HG02623 (cell line): Measurements from ENCODE around the gene SALL2.
A peak's percentile ranks its signal among the peaks of the same experiment; 100 is the strongest.

Source experiments
- ATAC-seq: cut with Tn5 transposase; IDR thresholded peaks from one replicate; pipeline ENCODE4 v1.9.1; 2021; ENCODE audit warnings: moderate library complexity; ENCODE audit not compliant: unreplicated experiment

Gene SALL2

DNA sequence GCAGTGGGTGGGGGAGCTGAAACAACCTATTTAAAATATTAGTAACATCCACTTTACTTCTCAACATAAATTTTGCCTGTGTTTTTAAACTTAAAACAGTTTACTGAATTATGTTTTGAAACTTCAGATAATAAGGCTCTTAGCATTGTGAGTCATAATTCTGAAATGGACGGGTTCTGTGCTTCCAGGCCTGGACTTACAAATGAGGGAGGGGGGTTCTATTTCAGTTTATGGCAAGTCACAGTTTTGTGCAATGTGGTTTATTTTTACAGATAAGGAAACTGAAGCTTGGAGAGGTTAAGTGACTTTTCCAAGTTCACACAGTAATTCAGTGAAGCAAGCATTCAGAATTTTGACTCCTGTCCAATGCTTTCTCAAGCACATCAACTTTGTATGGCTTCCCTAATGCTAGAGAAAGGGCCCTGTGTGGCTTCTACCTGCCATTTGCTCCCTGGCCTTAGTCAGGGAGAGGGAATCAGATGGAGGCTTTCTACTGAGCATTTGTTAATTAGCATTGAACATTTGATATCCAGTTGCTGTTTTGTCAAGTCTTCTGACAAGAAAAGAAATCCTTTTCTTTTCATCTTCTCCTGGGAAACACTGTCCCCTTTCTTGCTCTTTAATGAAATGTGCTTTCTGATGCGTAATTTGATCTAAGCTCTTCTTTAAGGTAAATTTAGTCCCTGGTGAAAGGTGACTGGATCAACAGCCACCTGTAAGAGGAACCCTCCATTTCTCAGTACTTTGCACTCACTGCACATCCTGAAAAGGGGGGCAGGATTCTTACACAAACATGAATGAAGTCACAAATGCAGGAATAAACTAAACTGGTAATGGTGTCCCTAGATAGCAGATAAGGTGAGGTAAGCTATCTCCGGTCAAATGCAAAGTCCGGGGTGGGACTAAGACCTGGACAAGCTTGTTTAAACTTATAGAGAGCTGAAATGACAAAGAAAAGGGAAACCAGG lies 2.5 kb upstream of the SALL2 start:
- ATAC-seq, result no peak

DNA sequence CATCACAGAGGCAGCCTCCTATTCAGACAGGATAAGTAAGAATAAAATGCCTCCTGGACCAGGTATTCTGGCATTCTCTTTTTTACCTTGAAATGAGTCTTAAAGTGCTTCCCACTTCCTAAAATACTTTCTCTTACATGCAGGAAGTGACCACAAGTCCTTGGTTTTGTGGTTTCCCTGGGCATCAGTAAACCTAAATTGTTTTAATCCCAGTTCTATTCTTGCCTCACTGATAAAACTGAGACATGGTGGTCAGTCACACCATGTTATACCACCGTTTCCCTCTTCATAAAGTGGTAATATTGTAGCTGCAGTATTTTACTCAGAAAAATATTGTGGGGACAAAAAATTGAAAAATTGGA lies 1.2 kb upstream of the SALL2 start:
- ATAC-seq, result no peak

DNA sequence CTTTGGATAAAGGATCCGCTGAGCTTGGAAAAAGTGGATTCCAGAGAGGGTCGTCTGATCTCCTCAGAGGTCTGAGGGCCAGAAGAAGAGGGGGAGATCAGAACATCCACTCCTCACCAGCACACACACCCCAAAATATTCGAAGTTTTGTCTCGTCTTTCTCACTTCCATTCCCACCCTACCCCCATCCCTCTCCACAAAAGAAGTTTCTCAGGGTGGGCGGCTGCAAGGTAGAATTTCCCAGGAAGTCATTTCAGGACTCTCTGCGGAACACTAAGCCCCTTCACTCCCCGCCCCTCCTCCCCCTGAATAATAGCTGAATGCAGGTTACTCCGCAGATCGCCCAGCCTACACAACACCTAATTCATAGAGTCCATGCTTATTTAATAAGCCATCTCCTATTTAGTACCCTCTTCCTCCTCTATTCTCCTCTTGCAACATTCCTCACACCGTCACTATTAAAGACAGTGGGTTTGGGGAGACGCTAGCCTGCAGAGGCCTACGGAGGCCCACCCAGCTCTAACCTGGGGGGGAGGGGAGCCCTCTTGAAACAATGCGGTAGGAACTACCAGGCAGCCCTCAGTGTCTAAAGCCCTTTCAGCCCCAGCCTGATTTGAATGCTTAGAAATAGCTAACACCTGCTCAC lies 649 bp upstream of the SALL2 start:
- no peak for ATAC-seq

DNA sequence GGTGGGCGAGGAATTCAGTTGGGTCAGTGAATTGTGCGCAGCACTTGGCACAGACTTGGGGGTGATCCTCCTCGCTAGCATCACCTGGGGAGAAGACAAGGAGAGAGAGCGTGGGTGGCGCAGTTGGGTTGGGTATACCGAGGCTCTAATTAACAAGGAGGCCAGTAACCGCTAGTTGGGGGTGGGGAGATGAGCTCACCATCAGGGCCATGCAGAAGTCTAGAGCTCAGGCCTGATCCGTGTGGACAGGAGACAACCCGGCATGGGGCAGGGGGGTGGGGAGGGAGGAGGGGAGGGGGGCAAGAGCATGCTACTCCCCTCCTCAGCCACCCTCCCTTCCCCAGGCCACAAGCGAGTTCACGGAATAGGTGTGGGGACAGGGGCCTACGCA lies 580 bp downstream of the SALL2 start:
- ATAC-seq, result no peak

DNA sequence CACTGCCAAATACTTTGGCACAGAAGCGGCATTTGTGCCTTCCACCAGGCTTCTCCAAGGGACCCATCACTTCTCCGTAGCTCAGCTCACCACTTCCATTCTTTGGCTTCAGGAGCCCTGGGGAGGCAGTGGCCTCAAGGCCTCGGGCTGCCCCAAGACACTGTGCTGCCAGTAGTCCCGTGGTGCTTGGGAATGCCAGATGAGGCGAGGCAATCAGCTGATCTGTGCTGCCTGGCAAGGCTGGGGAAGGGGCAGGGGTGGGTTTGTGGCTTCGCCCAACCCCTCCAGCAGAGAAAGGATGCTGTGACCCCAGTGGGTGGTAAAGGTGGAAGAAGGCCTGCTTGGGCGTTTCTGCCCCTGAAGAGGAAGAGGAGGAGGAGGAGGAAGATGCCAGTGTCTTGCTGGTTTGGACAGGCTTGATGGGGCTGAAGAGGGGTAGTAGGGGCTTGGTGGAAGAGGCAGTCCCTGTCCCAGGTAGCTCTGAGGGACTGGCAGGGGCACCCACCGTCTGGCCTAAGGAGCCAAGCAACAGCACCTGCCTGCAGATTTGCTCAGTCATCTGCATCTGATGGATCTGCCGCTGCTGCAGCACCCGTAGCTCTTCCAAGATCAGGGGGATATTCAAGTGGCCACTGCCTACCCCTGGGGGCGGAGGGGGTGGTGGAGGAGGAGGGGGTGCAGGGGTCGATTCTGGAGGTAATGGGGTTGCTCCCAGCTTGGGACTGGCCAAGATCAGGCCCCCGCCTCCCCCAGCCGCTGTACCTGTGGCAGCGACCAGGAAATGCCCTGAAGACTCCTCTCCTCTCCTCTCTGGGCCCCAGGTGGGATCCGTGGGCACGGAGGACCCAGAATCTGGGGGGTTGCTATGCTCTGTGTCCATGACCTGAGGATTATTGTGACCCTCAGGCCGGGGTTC lies 1.3 kb downstream of the SALL2 start:
- ATAC-seq, result no peak

DNA sequence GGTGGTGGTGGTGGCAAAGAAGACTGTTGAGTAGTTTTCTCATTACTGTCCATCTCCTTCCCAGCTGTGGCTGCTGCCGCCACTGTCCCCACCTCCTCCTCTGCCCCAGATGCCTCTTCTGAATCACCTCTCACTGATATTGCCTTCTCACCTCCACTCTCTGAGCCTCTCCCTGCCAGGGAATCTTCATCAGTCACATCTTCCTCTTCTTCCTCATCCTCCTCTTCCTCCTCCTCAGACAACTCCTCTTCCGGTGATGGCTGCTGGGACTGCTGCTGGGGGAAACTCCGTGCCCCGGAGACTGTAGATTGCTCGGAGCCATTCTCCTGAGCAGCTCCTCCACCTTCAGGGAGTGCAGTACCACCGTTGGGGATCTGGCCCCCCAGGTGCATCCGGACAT lies 2.9 kb downstream of the SALL2 start:
- ATAC-seq, result no peak

DNA sequence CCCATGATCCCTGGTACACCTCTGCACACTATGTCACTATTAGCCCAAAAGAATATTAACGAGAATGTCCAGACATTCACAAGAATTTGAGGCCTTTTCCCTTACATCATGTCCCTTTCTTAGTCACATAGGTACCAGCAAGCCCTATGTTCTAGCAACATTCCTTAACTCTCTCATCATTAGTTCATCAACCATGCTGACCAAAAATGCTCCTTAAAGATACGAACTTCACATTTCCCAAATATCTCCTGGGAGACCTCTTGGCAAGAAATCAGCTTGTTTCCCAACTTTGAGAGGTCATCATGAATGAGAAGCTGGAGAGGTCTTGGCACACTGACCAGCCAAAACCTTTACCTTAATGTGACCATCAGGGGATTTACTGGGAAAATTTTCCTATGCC lies 4.6 kb downstream of the SALL2 start:
- no peak for ATAC-seq

DNA sequence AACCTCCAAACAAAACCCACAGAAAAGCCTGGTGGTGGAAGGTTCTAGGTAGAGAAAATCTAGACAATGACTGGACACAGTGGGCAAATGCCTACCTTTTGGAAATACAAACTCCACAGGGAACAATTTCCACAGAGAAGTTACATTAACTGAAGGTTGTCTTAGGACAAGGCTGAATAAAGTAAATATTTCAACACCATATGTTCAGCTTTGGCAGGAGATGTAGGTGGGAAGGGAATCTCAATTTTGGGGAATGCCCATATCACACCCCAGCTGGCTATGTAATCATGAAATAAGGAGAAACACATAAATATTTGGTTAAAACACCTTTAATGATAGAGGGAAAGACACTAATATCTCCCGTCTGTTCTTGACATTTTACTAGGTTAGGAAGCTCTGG lies 5.4 kb downstream of the SALL2 start:
- ATAC-seq, result no peak

DNA sequence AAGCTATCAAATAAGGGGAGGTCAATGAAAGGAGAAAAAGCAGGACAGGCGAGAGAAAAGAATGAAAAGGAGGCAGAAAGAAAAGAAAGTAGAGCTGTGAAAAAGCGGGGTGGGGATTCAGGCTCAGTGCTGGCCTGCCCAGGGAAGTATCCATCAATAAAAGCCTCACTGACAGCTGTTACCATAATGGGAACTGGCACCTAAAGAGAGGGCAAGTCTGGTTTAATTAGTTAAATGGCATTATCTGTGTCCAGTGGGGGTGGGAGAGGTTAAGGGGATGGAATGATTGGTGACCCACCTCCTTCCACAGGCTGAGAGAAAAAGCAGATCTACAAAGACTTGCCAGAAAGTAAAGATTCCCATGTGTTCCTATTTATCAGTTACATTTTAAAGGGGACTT lies 7.4 kb downstream of the SALL2 start:
- no peak for ATAC-seq

DNA sequence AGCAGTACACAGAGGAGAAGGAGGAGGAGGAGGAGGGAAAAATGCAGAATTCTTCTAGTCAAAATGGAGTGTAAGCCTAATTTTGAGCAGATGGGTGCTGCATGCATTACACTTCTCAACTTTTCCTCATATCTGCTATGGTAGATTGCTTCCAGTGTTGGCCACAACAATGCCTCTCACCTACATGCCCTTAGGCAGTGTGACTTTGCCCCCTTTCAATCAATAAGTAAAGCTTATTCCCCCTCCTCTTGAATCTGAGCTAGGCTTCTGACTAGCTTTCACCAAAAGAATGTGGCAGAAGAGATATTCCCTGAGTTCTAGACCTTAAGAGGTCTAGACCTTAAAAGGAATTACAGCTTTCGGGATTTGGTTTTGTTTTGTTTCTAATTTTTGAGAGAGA lies 11.8 kb downstream of the SALL2 start:
- no peak for ATAC-seq

DNA sequence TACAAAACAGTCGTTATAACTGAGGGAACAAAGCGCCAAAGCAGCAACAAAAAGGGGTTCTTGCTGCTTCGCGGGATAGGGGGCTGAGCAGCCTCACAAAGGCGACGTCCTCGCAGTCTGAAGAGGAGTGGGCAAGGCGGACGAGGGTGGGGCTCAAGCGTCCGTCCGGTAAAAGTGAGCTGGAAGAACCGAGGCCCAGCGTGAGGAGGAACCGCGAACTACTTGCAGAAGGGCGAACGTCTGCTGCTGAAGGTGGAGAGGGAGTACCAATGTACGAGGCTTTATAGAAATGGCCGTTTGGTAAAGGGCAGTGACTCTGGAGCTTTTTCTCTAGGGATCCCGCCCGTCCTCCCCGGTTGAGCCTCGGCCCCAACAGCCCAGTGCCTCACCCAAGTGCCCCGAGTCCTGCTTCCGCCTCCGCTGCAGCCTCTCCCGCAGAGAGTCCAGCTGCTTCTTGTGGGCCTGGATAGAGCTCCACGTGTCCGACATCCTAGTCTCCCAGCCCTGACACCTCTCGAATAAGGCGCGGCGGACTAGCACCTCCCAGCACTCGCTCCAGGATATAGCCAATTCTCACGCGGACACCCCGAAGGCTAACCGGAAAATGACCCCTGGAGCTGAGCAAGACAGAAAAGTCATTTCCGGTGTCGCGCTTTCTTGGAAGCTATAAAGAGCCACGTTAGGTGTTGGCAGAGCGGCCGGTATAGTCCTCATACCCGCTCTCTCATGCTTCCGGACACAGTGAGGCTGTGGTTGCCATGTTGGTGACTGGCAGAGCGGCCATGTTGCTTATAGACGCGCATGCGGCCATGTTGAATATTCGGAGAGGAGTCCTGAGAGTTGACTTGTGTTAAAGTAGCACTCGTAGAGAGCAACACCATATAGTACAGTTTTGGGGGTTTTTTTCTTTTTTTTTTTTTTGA lies 15.2 kb downstream of the SALL2 start, which contains the start of gene METTL3:
TSS of gene METTL3 (minus strand) at position 606 of the 923 bp plus-strand sequence. CDS start at position 489, 117 bp downstream.
- peak; percentile 99 for ATAC-seq

DNA sequence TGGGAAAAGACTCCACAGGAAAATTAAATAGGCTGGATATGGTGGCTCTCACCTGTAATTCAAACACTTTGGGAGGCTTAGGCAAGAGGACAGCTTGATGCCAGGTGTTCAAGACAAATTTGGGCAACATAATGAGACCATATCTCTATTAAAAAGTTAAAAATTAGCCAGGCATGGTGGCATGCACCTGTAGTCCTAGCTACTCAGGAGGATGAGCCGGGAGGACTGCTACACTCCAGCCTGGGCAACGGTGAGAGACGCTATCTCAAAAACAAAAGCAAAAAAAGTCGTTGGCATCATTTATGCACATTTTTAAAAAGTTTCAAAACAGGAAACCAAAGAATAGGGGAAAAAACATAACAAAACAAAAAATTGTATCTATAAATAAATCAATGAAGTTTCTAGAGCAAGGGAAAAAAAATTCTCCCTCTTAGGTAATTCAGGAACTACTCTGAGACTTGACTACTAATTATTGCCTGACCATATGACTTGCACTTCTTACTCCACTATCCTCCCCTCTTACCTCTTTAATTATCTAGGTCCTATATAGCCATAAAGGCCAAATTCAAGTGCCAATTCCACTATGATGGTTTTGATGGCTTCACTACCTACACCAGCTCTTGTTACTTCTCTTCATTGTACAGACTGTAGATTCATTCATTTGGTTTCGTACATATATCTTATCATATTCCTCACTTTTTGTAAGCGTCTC lies 16.6 kb downstream of the SALL2 start:
- ATAC-seq, result no peak

DNA sequence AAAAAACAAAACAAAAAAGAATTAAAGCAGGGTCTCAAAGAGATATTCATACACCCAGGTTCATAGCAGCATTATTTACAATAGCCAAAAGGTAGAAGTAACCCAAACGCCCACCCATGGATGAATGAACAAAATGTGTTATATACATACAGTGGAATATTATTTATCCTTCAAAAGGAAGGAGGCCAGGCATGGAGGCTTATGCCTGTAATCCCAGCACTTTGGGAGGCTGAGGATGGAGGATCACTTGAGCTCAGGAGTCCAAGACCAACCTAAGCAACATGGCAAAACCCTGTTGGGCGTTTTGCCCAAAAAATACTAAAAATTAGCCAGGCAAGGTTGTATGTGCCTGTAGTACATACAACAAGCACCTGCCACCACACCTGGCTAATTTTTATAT lies 19.6 kb downstream of the SALL2 start:
- no peak for ATAC-seq

DNA sequence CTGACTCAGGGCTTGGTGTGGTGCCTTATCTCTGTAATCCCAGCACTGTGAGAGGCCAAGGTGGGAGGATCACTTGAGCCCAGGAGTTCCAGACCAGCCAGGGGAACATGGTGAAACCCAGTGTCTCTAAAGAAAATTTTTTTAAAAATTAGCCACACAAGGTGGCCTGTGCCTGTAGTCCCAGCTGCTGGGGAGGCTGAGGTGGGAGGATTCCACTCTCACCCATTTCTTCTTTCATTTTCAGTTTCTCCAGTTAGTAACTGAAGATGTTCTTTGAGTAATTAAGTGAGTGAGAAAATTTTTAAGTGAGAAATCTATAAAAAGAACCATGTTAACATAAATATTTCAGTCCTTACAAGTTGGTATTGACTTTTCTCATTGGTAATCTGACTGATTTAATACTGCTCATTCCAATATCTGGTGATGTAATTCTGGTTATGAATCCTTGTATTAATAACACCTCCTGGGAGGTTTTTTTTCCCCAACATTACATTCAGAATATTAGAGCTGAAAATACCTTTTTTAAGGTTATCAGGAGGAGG lies 21.1 kb downstream of the SALL2 start:
- peak; percentile 89 for ATAC-seq

DNA sequence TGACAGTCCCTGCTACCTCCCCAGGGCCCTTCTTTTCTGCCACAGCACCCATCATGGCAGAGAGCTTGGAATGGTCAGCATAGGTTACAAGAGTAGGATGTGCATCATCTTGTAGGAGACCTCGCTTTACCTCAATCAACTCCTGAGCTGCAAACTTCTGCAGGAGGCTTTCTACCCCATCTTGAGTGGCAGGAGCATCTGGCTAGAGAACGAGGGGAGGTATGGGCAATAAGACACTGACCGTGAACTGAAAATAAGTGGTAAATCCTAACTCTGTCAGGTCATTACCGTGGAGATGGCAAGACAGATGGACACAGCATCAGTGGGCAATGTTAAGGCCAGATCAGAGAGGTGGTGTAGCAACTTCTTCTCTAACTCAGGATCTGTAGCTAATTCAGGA lies 22.8 kb downstream of the SALL2 start:
- ATAC-seq, result no peak

DNA sequence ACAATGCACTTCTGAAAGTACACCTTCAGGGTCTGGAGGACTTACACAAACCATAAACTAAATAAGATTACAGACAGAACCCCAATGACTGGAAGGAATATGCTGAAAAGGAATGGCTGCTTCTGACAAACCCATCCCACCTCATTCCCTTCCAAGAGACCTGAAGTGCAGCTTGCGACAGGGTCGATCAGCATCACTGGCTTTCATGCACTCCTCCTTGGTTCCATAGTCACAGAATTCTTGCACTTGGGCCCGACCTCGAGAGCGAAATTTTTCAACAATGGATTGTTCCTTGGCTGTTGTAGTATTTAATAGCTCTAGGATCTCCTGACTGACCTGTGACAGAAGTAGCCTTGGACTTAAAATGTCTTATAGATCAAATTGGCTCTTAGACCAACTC lies 24.6 kb downstream of the SALL2 start:
- ATAC-seq, result no peak

DNA sequence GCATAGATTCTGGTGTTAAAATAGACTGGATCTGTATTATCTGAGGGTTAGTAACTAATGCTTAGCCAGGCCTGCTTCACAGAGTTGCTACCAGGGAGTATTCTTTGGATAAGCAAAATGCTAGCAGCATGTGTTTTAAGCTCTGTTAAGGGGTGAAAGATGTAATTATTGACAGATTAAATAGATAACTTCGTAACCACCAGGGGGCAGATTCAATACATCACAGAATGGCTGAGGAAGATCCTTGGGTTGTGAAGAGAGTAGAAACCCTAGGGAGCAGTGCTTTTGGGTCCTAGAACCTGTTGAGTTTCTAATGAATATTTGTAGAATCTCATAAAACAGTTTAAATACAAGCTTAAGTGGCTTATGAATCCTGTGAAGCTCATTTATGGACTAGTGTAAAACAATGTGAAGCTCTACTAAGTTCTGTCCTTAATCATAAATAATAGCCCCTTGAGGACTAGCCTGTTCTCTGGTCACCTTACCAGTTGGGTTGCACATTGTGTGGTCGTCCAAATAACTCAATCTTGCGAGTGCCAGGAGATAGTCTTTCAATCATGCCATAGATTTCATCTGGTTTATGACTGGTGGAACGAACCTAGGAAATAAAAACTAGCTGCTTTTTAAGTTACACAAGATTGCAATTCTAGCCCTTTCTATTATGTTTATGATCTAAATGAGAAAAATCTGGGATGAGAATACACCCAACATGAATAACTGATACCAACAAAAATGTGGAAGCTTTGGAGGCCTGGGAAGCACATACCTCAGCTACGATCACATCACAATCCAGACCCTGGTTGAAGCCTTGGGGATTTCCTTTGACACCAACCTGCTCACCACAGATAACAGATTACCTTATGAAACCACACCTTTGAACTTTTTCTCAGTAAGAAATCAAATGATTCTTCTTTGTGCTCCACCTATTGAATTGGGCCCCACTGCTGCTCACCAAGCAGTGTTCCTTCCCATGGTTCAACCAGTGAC lies 27.3 kb downstream of the SALL2 start:
- ATAC-seq, result no peak

DNA sequence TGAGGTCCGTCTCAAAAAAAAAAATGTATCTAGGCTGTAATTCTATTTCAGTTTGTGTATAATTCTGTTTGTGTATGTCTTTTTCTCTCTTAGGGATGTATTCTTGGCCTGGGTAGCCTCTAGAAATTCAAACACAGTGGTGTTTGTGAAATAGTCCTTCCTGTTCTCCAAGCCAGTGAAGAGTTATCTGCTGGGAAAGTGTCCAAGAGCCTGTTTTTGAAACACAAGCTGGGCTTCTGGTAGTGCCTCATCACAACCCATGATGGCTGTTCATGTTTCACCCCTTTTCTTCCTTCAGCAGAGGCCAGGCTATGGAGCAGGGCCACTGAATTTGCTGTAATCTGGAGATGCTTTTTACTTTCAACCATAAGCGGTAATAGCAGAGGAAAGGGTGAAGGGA lies 29.7 kb downstream of the SALL2 start:
- no peak for ATAC-seq
